Measurements from ENCODE around the gene MALAT1. TPM values are rescaled to one million over a fixed set of nuclear protein-coding genes. Genes with fewer than 3 reads are reported as not detected.
"Not testable (repeated sequence)": the region's sequence is repeated elsewhere in the genome, so short reads cannot be mapped to it uniquely, and the experiment has no call there.

MALAT1 gene
- total and polyA plus RNA-seq, 2 donors = 141 to 27,753 TPM

- 65% methylated on average over 14 of the region's 14 CpGs for WGBS
- H3K27ac ChIP-seq (ENCODE audit: low read depth); H3K36me3 ChIP-seq (ENCODE audit: insufficient read depth); H3K4me1 ChIP-seq (ENCODE audit: insufficient read depth); DNase-seq (ENCODE audit: extremely low spot score); H3K4me3 ChIP-seq (ENCODE audit: low read depth, low read length): not testable (repeated sequence)
These were observed 26.1 kb upstream of the MALAT1 start for GRCh38 chr11:65472588-65473277.

- no peaks in the 10 kb centered on the region for H3K36me3 ChIP-seq (ENCODE audit: insufficient read depth)
- no peak overlapping the region for H3K27ac ChIP-seq (ENCODE audit: low read depth)
- DNase-seq (ENCODE audit: extremely low spot score) = no peak
- 84% methylated on average over 7 of the region's 7 CpGs for WGBS
- peaks cover under 1% of the 10 kb centered on the region for H3K4me1 ChIP-seq (ENCODE audit: insufficient read depth)
- no peak overlapping the region for H3K4me3 ChIP-seq (ENCODE audit: low read depth, low read length)
These were observed 25.5 kb upstream of the MALAT1 start for GRCh38 chr11:65473278-65473860.

GRCh38 chr11:65474864-65475263 lies 24.0 kb upstream of the MALAT1 start:
- WGBS = 92% methylated on average over 3 of the region's 3 CpGs
- Histone ChIP-seq H3K36me3 (ENCODE audit: insufficient read depth) (no peaks in the 10 kb centered on the region), H3K27ac (ENCODE audit: low read depth) (no peak overlapping the region), H3K4me3 (ENCODE audit: low read depth, low read length) (no peak overlapping the region), H3K4me1 (ENCODE audit: insufficient read depth) (peaks cover 2% of the 10 kb centered on the region)
- no peak for DNase-seq (ENCODE audit: extremely low spot score)

- Histone ChIP-seq H3K27ac (ENCODE audit: low read depth) (peak overlapping the region; percentile 99), H3K36me3 (ENCODE audit: insufficient read depth) (no peaks in the 10 kb centered on the region), H3K4me1 (ENCODE audit: insufficient read depth) (peaks cover 2% of the 10 kb centered on the region), H3K4me3 (ENCODE audit: low read depth, low read length) (peak overlapping the region; percentile 67)
- 17% methylated on average over 10 of the region's 10 CpGs for WGBS
- no peak for DNase-seq (ENCODE audit: extremely low spot score)
These were observed 22.2 kb upstream of the MALAT1 start for GRCh38 chr11:65476632-65477148.

- peak overlapping the region; percentile 67 for H3K4me3 ChIP-seq (ENCODE audit: low read depth, low read length)
- H3K27ac ChIP-seq (ENCODE audit: low read depth) = peak overlapping the region; percentile 99
- H3K36me3 ChIP-seq (ENCODE audit: insufficient read depth) = no peaks in the 10 kb centered on the region
- under 1% methylated on average over 60 of the region's 60 CpGs for WGBS
- peaks cover 2% of the 10 kb centered on the region for H3K4me1 ChIP-seq (ENCODE audit: insufficient read depth)
- peak; percentile 89 for DNase-seq (ENCODE audit: extremely low spot score)
These were observed 21.5 kb upstream of the MALAT1 start for GRCh38 chr11:65477149-65477965.

GRCh38 chr11:65478388-65479183 lies 20.3 kb upstream of the MALAT1 start:
- Histone ChIP-seq H3K4me1 (ENCODE audit: insufficient read depth) (peaks cover 2% of the 10 kb centered on the region), H3K4me3 (ENCODE audit: low read depth, low read length) (no peak overlapping the region), H3K27ac (ENCODE audit: low read depth) (peak overlapping the region; percentile 94), H3K36me3 (ENCODE audit: insufficient read depth) (no peaks in the 10 kb centered on the region)
- no peak for DNase-seq (ENCODE audit: extremely low spot score)
- WGBS = 27% methylated on average over 33 of the region's 33 CpGs

GRCh38 chr11:65479184-65480145 lies 19.4 kb upstream of the MALAT1 start:
- peaks cover 2% of the 10 kb centered on the region for H3K4me1 ChIP-seq (ENCODE audit: insufficient read depth)
- H3K36me3 ChIP-seq (ENCODE audit: insufficient read depth) = no peaks in the 10 kb centered on the region
- DNase-seq (ENCODE audit: extremely low spot score) = no peak
- no peak overlapping the region for H3K4me3 ChIP-seq (ENCODE audit: low read depth, low read length)
- WGBS = 31% methylated on average over 11 of the region's 11 CpGs
- H3K27ac ChIP-seq (ENCODE audit: low read depth) = peak overlapping the region; percentile 94

GRCh38 chr11:65482306-65482850 lies 16.5 kb upstream of the MALAT1 start:
- WGBS = 100% methylated on average over 2 of the region's 2 CpGs
- H3K27ac ChIP-seq (ENCODE audit: low read depth) = no peak overlapping the region
- no peak overlapping the region for H3K4me3 ChIP-seq (ENCODE audit: low read depth, low read length)
- DNase-seq (ENCODE audit: extremely low spot score) = no peak
- H3K36me3 ChIP-seq (ENCODE audit: insufficient read depth) = no peaks in the 10 kb centered on the region
- peaks cover 2% of the 10 kb centered on the region for H3K4me1 ChIP-seq (ENCODE audit: insufficient read depth)

- H3K27ac ChIP-seq (ENCODE audit: low read depth) = no peak overlapping the region
- WGBS = 29% methylated on average over 5 of the region's 5 CpGs
- DNase-seq (ENCODE audit: extremely low spot score) = no peak
- H3K4me1 ChIP-seq (ENCODE audit: insufficient read depth) = no peaks in the 10 kb centered on the region
- no peak overlapping the region for H3K4me3 ChIP-seq (ENCODE audit: low read depth, low read length)
- no peaks in the 10 kb centered on the region for H3K36me3 ChIP-seq (ENCODE audit: insufficient read depth)
These were observed 13.0 kb upstream of the MALAT1 start for GRCh38 chr11:65485920-65486219.

GRCh38 chr11:65486570-65487466 lies 12.0 kb upstream of the MALAT1 start:
- Histone ChIP-seq H3K4me3 (ENCODE audit: low read depth, low read length) (no peak overlapping the region), H3K4me1 (ENCODE audit: insufficient read depth) (no peaks in the 10 kb centered on the region), H3K27ac (ENCODE audit: low read depth) (peak overlapping the region; percentile 81), H3K36me3 (ENCODE audit: insufficient read depth) (no peaks in the 10 kb centered on the region)
- no peak for DNase-seq (ENCODE audit: extremely low spot score)
- WGBS = 62% methylated on average over 10 of the region's 10 CpGs

GRCh38 chr11:65487467-65488272 lies 11.2 kb upstream of the MALAT1 start:
- Histone ChIP-seq H3K27ac (ENCODE audit: low read depth) (peak overlapping the region; percentile 89), H3K4me3 (ENCODE audit: low read depth, low read length) (no peak overlapping the region), H3K36me3 (ENCODE audit: insufficient read depth) (no peaks in the 10 kb centered on the region), H3K4me1 (ENCODE audit: insufficient read depth) (no peaks in the 10 kb centered on the region)
- peak; percentile 99 for DNase-seq (ENCODE audit: extremely low spot score)
- 6% methylated on average over 17 of the region's 17 CpGs for WGBS
